Panc1 (cell line): Measurements from ENCODE around the gene COL26A1. TPM values are rescaled to one million over a fixed set of nuclear protein-coding genes. Genes with fewer than 3 reads are reported as not detected.

Source experiments
- ATAC-seq: fragments of 200-7000 bp; cut with Tn5 transposase; 2 replicates; pipeline ENCODE4 v1.9.1; 2020; ENCODE audit warnings: mild to moderate bottlenecking, moderate library complexity
- BruUV-seq: library from RNA; stranded (reverse); fragments of 400-500 nt; replicated peaks from 2 replicates; lab custom pipeline; 2021; lab: Mats Ljungman, UMichigan
- CTCF ChIA-PET: fragments of 300-600 bp; sonication (Branson Sonifier 250); formaldehyde crosslinking; loops from one replicate; lab custom pipeline; 2022; ENCODE audit warnings: antibody characterized with exemption; lab: Charles Lee
- POLR2A ChIA-PET: fragments of 300-600 bp; sonication (Branson Sonifier 250); formaldehyde crosslinking; loops from one replicate; lab custom pipeline; 2022; ENCODE audit warnings: antibody characterized with exemption; lab: Charles Lee
- DNase-seq: peaks from one replicate; pipeline ENCODE4 v3.0.0-alpha.2; 2010; ENCODE audit warnings: low read depth, low spot score
- H3K27ac ChIP-seq: 2 replicates; pipeline ENCODE4 v1.5.1; 2011; ENCODE audit warnings: mild to moderate bottlenecking, low read length, inconsistent platforms
- H3K27me3 ChIP-seq: fragments of 200-500 bp; sonication (Bioruptor generic); 2 replicates; pipeline ENCODE4 v1.6.0; 2014; ENCODE audit warnings: low read length, inconsistent platforms; ENCODE audit not compliant: control insufficient read depth, insufficient read depth
- H3K36me3 ChIP-seq: fragments of 200-500 bp; sonication (Bioruptor generic); 2 replicates; pipeline ENCODE4 v1.5.1; 2014; ENCODE audit warnings: inconsistent platforms, mild to moderate bottlenecking, low read length, moderate library complexity; ENCODE audit not compliant: control insufficient read depth, insufficient read depth
- H3K4me1 ChIP-seq: 2 replicates; pipeline ENCODE4 v1.5.1; 2011; ENCODE audit warnings: inconsistent platforms, mild to moderate bottlenecking, low read length, moderate library complexity; ENCODE audit not compliant: control insufficient read depth, insufficient read depth
- H3K4me3 ChIP-seq, 2 experiments: 2 replicates each; pipeline ENCODE4 v1.5.1; 2011 to 2012; ENCODE audit warnings: low read depth in 2 of 2, low read length in 2 of 2, mild to moderate bottlenecking in 2 of 2, inconsistent platforms in 1 of 2, moderate library complexity in 1 of 2
- H3K9me3 ChIP-seq: fragments of 200-500 bp; sonication (Bioruptor generic); 2 replicates; pipeline ENCODE4 v1.5.1; 2014; ENCODE audit warnings: low read depth, mild to moderate bottlenecking, inconsistent platforms, low read length, moderate library complexity; ENCODE audit not compliant: control insufficient read depth, insufficient read depth
- CTCF ChIP-seq: fragments of 450-650 bp; IDR thresholded peaks from 2 replicates; pipeline ENCODE4 v1.5.1; 2017; ENCODE audit warnings: mild to moderate bottlenecking
- POLR2AphosphoS5 ChIP-seq: IDR thresholded peaks from 2 replicates; pipeline ENCODE4 v1.6.1; 2012; ENCODE audit warnings: mild to moderate bottlenecking, low read depth, low read length, moderate library complexity
- SIN3A ChIP-seq: IDR thresholded peaks from 2 replicates; pipeline ENCODE4 v1.6.1; 2012; ENCODE audit warnings: low read depth, mild to moderate bottlenecking, low read length, moderate library complexity, borderline replicate concordance; ENCODE audit not compliant: insufficient read depth
- TCF7L2 ChIP-seq: IDR thresholded peaks from 2 replicates; pipeline ENCODE4 v1.6.1; 2011; ENCODE audit warnings: mild to moderate bottlenecking, low read depth, low read length, inconsistent platforms
- in situ Hi-C: cut with HindIII; loops from 2 replicates; pipeline ENCODE4 v1.10.0; 2016; ENCODE audit warnings: low sequenced_read_pairs, low pct_unique_long_range_greater_than_20kb
- intact Hi-C: fragments of 100-400 bp; cut with micrococcal nuclease; formaldehyde crosslinking; loops from one replicate; pipeline ENCODE4 v1.10.0; 2022; ENCODE audit not compliant: unreplicated experiment
- total RNA-seq: library from RNA; stranded (reverse); gene quantifications from one replicate; pipeline ENCODE4 v1.2.1, GENCODE V29; 2021; ENCODE audit not compliant: unreplicated experiment
- TF ChIP-seq, protein P1 (sequence below), 2 experiments: IDR thresholded peaks; 2 replicates each; pipeline ENCODE4 v1.6.1; 2011 to 2012; ENCODE audit warnings: low read depth in 2 of 2, control low read depth in 1 of 2, low read length in 1 of 2, mild to moderate bottlenecking in 1 of 2, moderate library complexity in 1 of 2; ENCODE audit not compliant: insufficient read depth in 1 of 2

COL26A1 gene
- total RNA-seq, 1 experiment from 2014 or later = 25.8 TPM

DNA sequence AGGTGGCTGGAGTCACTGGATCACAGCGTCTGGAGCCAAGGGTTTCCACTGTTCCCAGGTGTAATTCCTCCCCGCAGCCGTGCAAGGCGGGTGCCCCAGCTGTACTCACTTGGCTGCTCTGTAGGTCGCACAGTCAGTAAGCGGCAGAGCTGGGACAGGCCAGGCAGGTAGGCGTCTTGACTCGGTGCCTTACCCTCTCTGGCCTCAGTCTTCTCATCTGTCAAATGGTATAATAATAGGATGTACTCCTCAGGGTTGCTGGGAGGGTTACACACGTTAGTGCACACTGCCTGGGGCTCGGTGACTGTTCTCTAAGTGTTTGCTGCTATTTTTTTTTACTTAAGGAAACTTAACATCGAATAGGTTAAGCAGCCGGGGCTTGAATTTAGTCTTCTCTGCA, 239.4 kb downstream of the COL26A1 start:
- intact Hi-C loops (loop anchor here (5.0 to 10.0 kb wide), 2 partner anchors 83 to 215 kb away; partner anchors contain the start of gene CUX1), in situ Hi-C loops (no loop called here)
- ChIA-PET CTCF (interaction anchor here (0.5 to 1.3 kb wide), 8 partner anchors 13 to 648 kb away, joined by 3 to 12 read pairs (median 3); no protein-coding TSS in a partner anchor), POLR2A (no interaction called here)
- H3K36me3 ChIP-seq = no peaks in the 10 kb centered on the region
- TF ChIP-seq SIN3A = no peak
- TF ChIP-seq, protein P1, sequence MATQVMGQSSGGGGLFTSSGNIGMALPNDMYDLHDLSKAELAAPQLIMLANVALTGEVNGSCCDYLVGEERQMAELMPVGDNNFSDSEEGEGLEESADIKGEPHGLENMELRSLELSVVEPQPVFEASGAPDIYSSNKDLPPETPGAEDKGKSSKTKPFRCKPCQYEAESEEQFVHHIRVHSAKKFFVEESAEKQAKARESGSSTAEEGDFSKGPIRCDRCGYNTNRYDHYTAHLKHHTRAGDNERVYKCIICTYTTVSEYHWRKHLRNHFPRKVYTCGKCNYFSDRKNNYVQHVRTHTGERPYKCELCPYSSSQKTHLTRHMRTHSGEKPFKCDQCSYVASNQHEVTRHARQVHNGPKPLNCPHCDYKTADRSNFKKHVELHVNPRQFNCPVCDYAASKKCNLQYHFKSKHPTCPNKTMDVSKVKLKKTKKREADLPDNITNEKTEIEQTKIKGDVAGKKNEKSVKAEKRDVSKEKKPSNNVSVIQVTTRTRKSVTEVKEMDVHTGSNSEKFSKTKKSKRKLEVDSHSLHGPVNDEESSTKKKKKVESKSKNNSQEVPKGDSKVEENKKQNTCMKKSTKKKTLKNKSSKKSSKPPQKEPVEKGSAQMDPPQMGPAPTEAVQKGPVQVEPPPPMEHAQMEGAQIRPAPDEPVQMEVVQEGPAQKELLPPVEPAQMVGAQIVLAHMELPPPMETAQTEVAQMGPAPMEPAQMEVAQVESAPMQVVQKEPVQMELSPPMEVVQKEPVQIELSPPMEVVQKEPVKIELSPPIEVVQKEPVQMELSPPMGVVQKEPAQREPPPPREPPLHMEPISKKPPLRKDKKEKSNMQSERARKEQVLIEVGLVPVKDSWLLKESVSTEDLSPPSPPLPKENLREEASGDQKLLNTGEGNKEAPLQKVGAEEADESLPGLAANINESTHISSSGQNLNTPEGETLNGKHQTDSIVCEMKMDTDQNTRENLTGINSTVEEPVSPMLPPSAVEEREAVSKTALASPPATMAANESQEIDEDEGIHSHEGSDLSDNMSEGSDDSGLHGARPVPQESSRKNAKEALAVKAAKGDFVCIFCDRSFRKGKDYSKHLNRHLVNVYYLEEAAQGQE (IDR thresholded peaks at IDR 0.05; ENCODE audit: insufficient read depth in 1 of 2, low read depth in 2 of 2, low read length in 1 of 2) = no peak
- no peak for TF ChIP-seq POLR2AphosphoS5
- TF ChIP-seq TCF7L2 = no peak
- no peak for TF ChIP-seq CTCF
- no TSS peak for BruUV-seq
- H3K27ac ChIP-seq = no peak overlapping the region
- ATAC-seq = peak; percentile 10; the same call in 1 of the 2 replicates
- no peaks in the 10 kb centered on the region for H3K9me3 ChIP-seq
- no peak overlapping the region for H3K4me3 ChIP-seq
- H3K4me1 ChIP-seq = peaks cover 8% of the 10 kb centered on the region; the same call in 1 of the 2 replicates
- no peak for DNase-seq
- no peaks in the 10 kb centered on the region for H3K27me3 ChIP-seq

- TF ChIP-seq CTCF = peak; percentile 97
- TF ChIP-seq POLR2AphosphoS5 = no peak
- Histone ChIP-seq H3K36me3 (no peaks in the 10 kb centered on the region), H3K4me1 (peaks cover 8% of the 10 kb centered on the region; the same call in 1 of the 2 replicates), H3K27ac (no peak overlapping the region), H3K27me3 (no peaks in the 10 kb centered on the region), H3K9me3 (no peaks in the 10 kb centered on the region), H3K4me3 (no peak overlapping the region)
- ATAC-seq (peak; percentile 97), DNase-seq (peak; percentile 52)
- CTCF ChIA-PET = interaction anchor here (0.5 to 1.3 kb wide), 16 partner anchors 11 to 648 kb away, joined by 3 to 12 read pairs (median 4); no protein-coding TSS in a partner anchor
- POLR2A ChIA-PET = no interaction called here
- no TSS peak for BruUV-seq
- intact Hi-C loops = loop anchor here (5.0 to 10.0 kb wide), 2 partner anchors 82 to 215 kb away; partner anchors contain the start of gene CUX1
- in situ Hi-C loops = no loop called here
Measured at GRCh38 chr7:101602484-101603241, 240.0 kb downstream of the COL26A1 start.
